Neural progenitor cell (in vitro differentiated cells): ENCODE data around the gene C1QL4. TPM values are rescaled to one million over a fixed set of nuclear protein-coding genes. Genes with fewer than 3 reads are reported as not detected.

Source experiments
- DNase-seq: peaks from one replicate; pipeline ENCODE4 v3.0.0-alpha.2; 2016; ENCODE audit warnings: low spot score
- H2AFZ ChIP-seq: fragments of 200-600 bp; sonication (generic); replicated peaks from 2 replicates; pipeline ENCODE4 v1.6.1; 2016; ENCODE audit warnings: antibody characterized with exemption
- H3F3A ChIP-seq: fragments of 200-600 bp; sonication (generic); 2 replicates; pipeline ENCODE4 v1.6.1; 2016; ENCODE audit warnings: antibody characterized with exemption, low read depth
- H3K27ac ChIP-seq: fragments of 200-600 bp; sonication (generic); 2 replicates; pipeline ENCODE4 v1.5.1; 2016; ENCODE audit warnings: mild to moderate bottlenecking
- H3K27me3 ChIP-seq: fragments of 200-600 bp; sonication (generic); 2 replicates; pipeline ENCODE4 v1.6.1; 2016; ENCODE audit warnings: mild to moderate bottlenecking, moderate library complexity
- H3K36me3 ChIP-seq: fragments of 200-600 bp; sonication (generic); 2 replicates; pipeline ENCODE4 v1.5.1; 2016
- H3K4me1 ChIP-seq: fragments of 200-600 bp; sonication (generic); 2 replicates; pipeline ENCODE4 v1.6.1; 2016; ENCODE audit warnings: mixed run types
- H3K4me2 ChIP-seq: fragments of 200-600 bp; sonication (generic); 2 replicates; pipeline ENCODE4 v1.6.1; 2016
- H3K4me3 ChIP-seq: fragments of 200-600 bp; sonication (generic); 2 replicates; pipeline ENCODE4 v1.5.1; 2016
- H3K79me2 ChIP-seq: fragments of 200-600 bp; sonication (generic); 2 replicates; pipeline ENCODE4 v1.6.1; 2016; ENCODE audit warnings: low read depth
- H3K9ac ChIP-seq: fragments of 200-600 bp; sonication (generic); 2 replicates; pipeline ENCODE4 v1.6.1; 2016
- H3K9me3 ChIP-seq: fragments of 200-600 bp; sonication (generic); 2 replicates; pipeline ENCODE4 v1.5.1; 2016; ENCODE audit warnings: low read depth
- H4K20me1 ChIP-seq: fragments of 200-600 bp; sonication (generic); 2 replicates; pipeline ENCODE4 v1.6.1; 2016; ENCODE audit warnings: low read depth
- H3K27ac Mint-ChIP-seq: 3 replicates; pipeline ENCODE4 v1.8.0; 2021; ENCODE audit warnings: mixed read lengths
- H3K27me3 Mint-ChIP-seq: 2 replicates; pipeline ENCODE4 v1.8.0; 2022; ENCODE audit warnings: low read depth, mild to moderate bottlenecking, inconsistent platforms, moderate library complexity, mixed read lengths; ENCODE audit not compliant: insufficient read depth
- H3K36me3 Mint-ChIP-seq: 3 replicates; pipeline ENCODE4 v1.8.0; 2021; ENCODE audit warnings: mixed read lengths
- H3K4me1 Mint-ChIP-seq: 3 replicates; pipeline ENCODE4 v1.8.0; 2021; ENCODE audit warnings: mixed read lengths
- H3K4me3 Mint-ChIP-seq: 3 replicates; pipeline ENCODE4 v1.8.0; 2021; ENCODE audit warnings: mild to moderate bottlenecking, moderate library complexity, mixed read lengths
- H3K9me3 Mint-ChIP-seq: 3 replicates; pipeline ENCODE4 v1.8.0; 2020; ENCODE audit warnings: mixed read lengths
- CTCF ChIP-seq: fragments of 200-600 bp; sonication (generic); IDR thresholded peaks from 2 replicates; pipeline ENCODE4 v1.5.1; 2017; ENCODE audit warnings: antibody characterized with exemption, mild to moderate bottlenecking
- EZH2 ChIP-seq: fragments of 200-600 bp; sonication (generic); IDR thresholded peaks from 2 replicates; pipeline ENCODE4 v1.6.1; 2017; ENCODE audit warnings: antibody characterized with exemption, mild to moderate bottlenecking, moderate library complexity
- EZH2phosphoT487 ChIP-seq: fragments of 200-600 bp; sonication (generic); IDR thresholded peaks from 2 replicates; pipeline ENCODE4 v1.6.1; 2017; ENCODE audit warnings: antibody characterized with exemption
- total RNA-seq: library from RNA; depleted of rRNA; stranded (reverse); fragments of >200 nt; gene quantifications from 2 replicates; pipeline ENCODE4 v1.2.3, GENCODE V29; 2015; ENCODE audit warnings: low replicate concordance

C1QL4 gene
- total RNA-seq, 1 donor from 2014 or later = 0.84 TPM

GRCh38 chr12:49292729-49293055 is 44.3 kb downstream of the C1QL4 start:
- Mint-ChIP-seq H3K4me1 (peaks cover 16% of the 10 kb centered on the region), H3K9me3 (no peaks in the 10 kb centered on the region), H3K27me3 (peaks cover 35% of the 10 kb centered on the region), H3K27ac (no peak overlapping the region), H3K36me3 (no peaks in the 10 kb centered on the region), H3K4me3 (no peak overlapping the region)
- Histone ChIP-seq H3F3A (peaks cover 46% of the 10 kb centered on the region), H3K4me2 (no peak overlapping the region), H3K9ac (no peak overlapping the region), H3K27ac (no peak overlapping the region), H4K20me1 (peaks cover 33% of the 10 kb centered on the region), H3K79me2 (no peaks in the 10 kb centered on the region), H3K36me3 (no peaks in the 10 kb centered on the region), H3K4me3 (no peak overlapping the region), H2AFZ (no peak overlapping the region), H3K4me1 (peaks cover 27% of the 10 kb centered on the region), H3K27me3 (peaks cover 65% of the 10 kb centered on the region), H3K9me3 (no peaks in the 10 kb centered on the region)
- no peak for TF ChIP-seq EZH2phosphoT487
- no peak for TF ChIP-seq EZH2
- TF ChIP-seq CTCF = no peak
- DNase-seq = no peak

- H3K9me3 ChIP-seq = no peaks in the 10 kb centered on the region
- peaks cover 37% of the 10 kb centered on the region for H3K27me3 ChIP-seq
- TF ChIP-seq EZH2phosphoT487 (no peak), EZH2 (no peak), CTCF (no peak)
- H3K4me1 ChIP-seq = peaks cover 14% of the 10 kb centered on the region
- Mint-ChIP-seq H3K36me3 (no peaks in the 10 kb centered on the region), H3K27ac (peak overlapping the region; percentile 43), H3K4me1 (peaks cover 20% of the 10 kb centered on the region), H3K9me3 (peaks cover 2% of the 10 kb centered on the region), H3K27me3 (peaks cover 9% of the 10 kb centered on the region), H3K4me3 (no peak overlapping the region)
- H3K27ac ChIP-seq = no peak overlapping the region
- no peaks in the 10 kb centered on the region for H3K79me2 ChIP-seq
- H3K36me3 ChIP-seq = no peaks in the 10 kb centered on the region
- no peak overlapping the region for H3K4me2 ChIP-seq
- no peak overlapping the region for H3K9ac ChIP-seq
- no peak for DNase-seq
- peak overlapping the region; percentile 3 for H2AFZ ChIP-seq
- no peak overlapping the region for H3K4me3 ChIP-seq
- peaks cover 5% of the 10 kb centered on the region for H4K20me1 ChIP-seq
- peaks cover 28% of the 10 kb centered on the region for H3F3A ChIP-seq
These were observed 47.9 kb downstream of the C1QL4 start for GRCh38 chr12:49288922-49289555.

- no peak overlapping the region for H3K4me3 Mint-ChIP-seq
- Histone ChIP-seq H3K36me3 (no peaks in the 10 kb centered on the region), H3K4me1 (peaks cover 9% of the 10 kb centered on the region), H3K9me3 (no peaks in the 10 kb centered on the region), H3F3A (peaks cover 25% of the 10 kb centered on the region), H3K27me3 (peaks cover 31% of the 10 kb centered on the region), H4K20me1 (no peaks in the 10 kb centered on the region), H3K79me2 (no peaks in the 10 kb centered on the region), H2AFZ (no peak overlapping the region), H3K27ac (no peak overlapping the region), H3K4me3 (no peak overlapping the region), H3K4me2 (no peak overlapping the region), H3K9ac (no peak overlapping the region)
- no peaks in the 10 kb centered on the region for H3K36me3 Mint-ChIP-seq
- H3K27me3 Mint-ChIP-seq = peaks cover 6% of the 10 kb centered on the region
- peaks cover 19% of the 10 kb centered on the region for H3K4me1 Mint-ChIP-seq
- peak; percentile 72 for DNase-seq
- TF ChIP-seq EZH2phosphoT487 = no peak
- TF ChIP-seq CTCF = peak; percentile 88
- TF ChIP-seq EZH2 = no peak
- H3K27ac Mint-ChIP-seq = no peak overlapping the region
- peaks cover 2% of the 10 kb centered on the region for H3K9me3 Mint-ChIP-seq
These were observed 48.6 kb downstream of the C1QL4 start for GRCh38 chr12:49288412-49288853.
